ENCODE results near the gene GRAMD4.

- TF ChIP-seq CTCF (conservative IDR thresholded peaks at IDR 0.05; ENCODE audit: low read depth, low read length) (no peak), EZH2 (IDR thresholded peaks at IDR 0.05; ENCODE audit: borderline replicate concordance, low read depth, low read length, poor library complexity, severe bottlenecking) (no peak)
These were observed 2.1 kb upstream of the GRAMD4 start for GRCh38 chr22:46617986-46618647.
